HepG2 (cell line): ENCODE data around the gene MOAP1. TPM values are rescaled to one million over a fixed set of nuclear protein-coding genes. Genes with fewer than 3 reads are reported as not detected.

Source experiments
- ATAC-seq: fragments of 200-7000 bp; cut with Tn5 transposase; 3 replicates; pipeline ENCODE4 v1.9.1; 2020; ENCODE audit warnings: mild to moderate bottlenecking, moderate library complexity
- BruUV-seq: library from RNA; stranded (reverse); fragments of 400-500 nt; replicated peaks from 2 replicates; lab custom pipeline; 2021; lab: Mats Ljungman, UMichigan
- CTCF ChIA-PET: fragments of 300-600 bp; formaldehyde crosslinking; extraction: SDS; loops from one replicate; lab custom pipeline; 2021; ENCODE audit warnings: low total read pairs, inconsistent platforms, low intra/inter-chr PET ratio; lab: Yijun Ruan, JAX
- POLR2A ChIA-PET: fragments of 350-600 bp; sonication (Branson Sonifier 250); formaldehyde crosslinking; loops from one replicate; lab custom pipeline; 2020; ENCODE audit warnings: antibody characterized with exemption, inconsistent platforms; lab: Yijun Ruan, JAX
- DNase-seq: peaks from one replicate; pipeline ENCODE4 v3.0.0-alpha.2; 2015; ENCODE audit warnings: low spot score
- FAIRE-seq: peaks from 3 replicates; lab custom pipeline; 2011; peaks lifted over from hg19 to GRCh38; lab: Jason Lieb, UNC
- H2AFZ ChIP-seq: one replicate; pipeline ENCODE4 v1.6.1; 2011; ENCODE audit warnings: low read length, inconsistent platforms
- H3K27ac ChIP-seq: fragments of 300-600 bp; 3 replicates; pipeline ENCODE4 v1.8.0; 2011; ENCODE audit warnings: mixed run types, mild to moderate bottlenecking, mixed read lengths, low read length, inconsistent platforms; ENCODE audit not compliant: insufficient read depth; ENCODE audit errors: extremely low read length
- H3K27me3 ChIP-seq, 2 experiments: fragments of 200-600 bp in 1 of 2; 2 replicates in 1 of 2; 3 replicates in 1 of 2; pipeline versions ENCODE4 v1.6.0 to v1.8.0; 2011; ENCODE audit warnings: low read length in 2 of 2, mild to moderate bottlenecking in 2 of 2, moderate library complexity in 2 of 2, inconsistent platforms in 1 of 2; ENCODE audit not compliant: insufficient read depth in 2 of 2, control insufficient read depth in 1 of 2
- H3K36me3 ChIP-seq, 2 experiments: fragments of 200-600 bp in 1 of 2; replicated peaks in 1 of 2; 2 replicates in 1 of 2; 3 replicates in 1 of 2; pipeline versions ENCODE4 v1.5.1 to v1.8.0; 2011; ENCODE audit warnings: low read length in 2 of 2, inconsistent platforms in 1 of 2; ENCODE audit not compliant: insufficient read depth in 2 of 2, control insufficient read depth in 1 of 2
- H3K4me1 ChIP-seq: 2 replicates; pipeline ENCODE4 v1.5.1; 2012; ENCODE audit warnings: low read length, inconsistent platforms; ENCODE audit not compliant: insufficient read depth
- H3K4me2 ChIP-seq: 2 replicates; pipeline ENCODE4 v1.6.0; 2011; ENCODE audit warnings: low read depth, low read length, inconsistent platforms
- H3K4me3 ChIP-seq, 3 experiments: fragments of 200-600 bp in 1 of 3; sonication (generic), shearing (Covaris generic) in 1 of 3; replicated peaks in 1 of 3; 2 replicates each; pipeline ENCODE4 v1.5.1; 2011 to 2016; ENCODE audit warnings: low read length in 3 of 3, inconsistent platforms in 2 of 3, low read depth in 2 of 3, mild to moderate bottlenecking in 2 of 3, control low read depth in 1 of 3, mixed read lengths in 1 of 3; ENCODE audit not compliant: insufficient read depth in 1 of 3
- H3K79me2 ChIP-seq: one replicate; pipeline ENCODE4 v1.6.1; 2011; ENCODE audit warnings: low read length, inconsistent platforms; ENCODE audit not compliant: insufficient read depth
- H3K9ac ChIP-seq: 2 replicates; pipeline ENCODE4 v1.6.0; 2011; ENCODE audit warnings: mild to moderate bottlenecking, low read depth, low read length, inconsistent platforms; ENCODE audit not compliant: insufficient read depth
- H3K9me3 ChIP-seq: 2 replicates; pipeline ENCODE4 v1.5.1; 2012; ENCODE audit warnings: mild to moderate bottlenecking, low read length
- H4K20me1 ChIP-seq: 2 replicates; pipeline ENCODE4 v1.6.0; 2011; ENCODE audit warnings: inconsistent platforms, mild to moderate bottlenecking, low read length, moderate library complexity; ENCODE audit not compliant: insufficient read depth
- CENPT ChIP-seq: sonication (generic); formaldehyde crosslinking; IDR thresholded peaks from 2 replicates; pipeline ENCODE4 v1.8.0; 2022; ENCODE audit warnings: low read depth, mild to moderate bottlenecking, moderate library complexity, missing genetic modification reagents
- NFYB ChIP-seq: sonication (generic); formaldehyde crosslinking; IDR thresholded peaks from 2 replicates; pipeline ENCODE4 v1.4.0; 2020; ENCODE audit warnings: missing genetic modification reagents
- NFYC ChIP-seq: IDR thresholded peaks from 2 replicates; pipeline ENCODE4 v1.6.1; 2016; ENCODE audit warnings: missing genetic modification reagents, missing compliant biosample characterization
- RFX3 ChIP-seq: IDR thresholded peaks from 2 replicates; pipeline ENCODE4 v1.6.1; 2016; ENCODE audit warnings: missing biosample characterization, missing genetic modification reagents
- ZFP90 ChIP-seq: sonication (generic); formaldehyde crosslinking; IDR thresholded peaks from 2 replicates; pipeline ENCODE4 v1.8.0; 2022; ENCODE audit warnings: missing genetic modification reagents, mild to moderate bottlenecking, inconsistent platforms, borderline replicate concordance
- ZNF232 ChIP-seq: sonication (generic); formaldehyde crosslinking; IDR thresholded peaks from 2 replicates; pipeline ENCODE4 v1.4.0; 2020; ENCODE audit warnings: missing genetic modification reagents, borderline replicate concordance
- ZNF333 ChIP-seq: sonication (generic); formaldehyde crosslinking; IDR thresholded peaks from 2 replicates; pipeline ENCODE4 v1.4.0; 2020; ENCODE audit warnings: mild to moderate bottlenecking, missing genetic modification reagents, borderline replicate concordance
- ZSCAN29 ChIP-seq: sonication (generic); formaldehyde crosslinking; conservative IDR thresholded peaks from 2 replicates; pipeline ENCODE4 v1.4.0; 2020; ENCODE audit warnings: mild to moderate bottlenecking, missing genetic modification reagents
- WGBS: methylation state at CpG from one replicate; pipeline ENCODE4 v1.1.6; 2017; ENCODE audit warnings: low lambda C conversion rate; 5-methylcytosine and 5-hydroxymethylcytosine counted together
- in situ Hi-C: cut with HindIII; loops from 2 replicates; pipeline ENCODE4 v1.10.0; 2017; ENCODE audit warnings: low pct_unique_long_range_greater_than_20kb; ENCODE audit not compliant: extremely low pct_ligation_motif_present
- intact Hi-C: fragments of 100-400 bp; cut with micrococcal nuclease; formaldehyde crosslinking; loops from one replicate; pipeline ENCODE4 v1.10.0; 2022; ENCODE audit not compliant: unreplicated experiment
- polyA plus RNA-seq, 8 experiments: library from polyadenylated mRNA; depleted of rRNA in 3 of 8; stranded (reverse) in 7 of 8; unstranded in 1 of 8; fragments of >200 nt; fragmentation: Illumina TruSeq in 4 of 8; extraction: Trizol in 4 of 8; gene quantifications; 2 replicates each; pipeline versions ENCODE4 v1.2.1 to v1.2.3, GENCODE V29; 2011 to 2016; ENCODE audit warnings: low read depth in 4 of 8, missing spikeins in 1 of 8, mixed read lengths in 1 of 8; ENCODE audit not compliant: insufficient read depth in 1 of 8
- total RNA-seq, 5 experiments: library from RNA; depleted of rRNA; stranded (reverse); fragments of >200 nt; fragmentation: Illumina TruSeq; extraction: Trizol; gene quantifications; 2 replicates each; pipeline ENCODE4 v1.2.3, GENCODE V29; 2016; ENCODE audit warnings: low read depth in 1 of 5
- TF ChIP-seq, protein P1 (sequence below): sonication (generic); formaldehyde crosslinking; IDR thresholded peaks from 2 replicates; pipeline ENCODE4 v1.9.0; 2022; ENCODE audit warnings: low read depth, missing genetic modification reagents
- TF ChIP-seq, protein P2 (sequence below): sonication (generic); formaldehyde crosslinking; IDR thresholded peaks from 2 replicates; pipeline ENCODE4 v1.8.0; 2022; ENCODE audit warnings: missing genetic modification reagents, mild to moderate bottlenecking, moderate library complexity, borderline replicate concordance

Gene MOAP1
- total and polyA plus RNA-seq, 2 of the 13 experiments (the other 11 are each of a cell fraction or from before 2014, with no cell fraction given): 14.6 to 47.0 TPM

DNA sequence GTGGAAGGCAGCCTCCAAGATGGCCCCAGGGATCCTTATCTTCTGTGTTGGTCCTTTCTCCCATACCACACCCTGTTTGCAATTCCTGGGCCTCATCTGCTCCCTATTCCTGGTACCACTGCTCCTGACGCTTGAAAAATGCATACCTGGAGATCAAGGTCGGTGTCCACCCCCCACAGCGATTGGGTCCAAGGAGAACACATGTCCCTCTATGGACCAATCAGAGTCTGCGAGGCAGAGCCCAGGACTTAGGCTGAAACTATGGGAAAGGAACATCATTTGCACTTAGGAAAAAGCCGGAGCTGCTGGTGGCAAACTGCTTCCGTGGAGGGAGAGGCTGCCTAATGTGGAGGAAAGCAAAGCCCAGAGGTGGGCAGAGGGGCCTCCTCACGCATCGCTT, 35.7 kb downstream of the MOAP1 start:
- CTCF ChIA-PET: no interaction called here
- intact Hi-C loops: no loop called here
- Histone ChIP-seq H3K79me2 (no peaks in the 10 kb centered on the region), H3K27ac (no peak overlapping the region), H3K9me3 (no peaks in the 10 kb centered on the region), H3K36me3 (no peaks in the 10 kb centered on the region)
- no TSS peak for BruUV-seq
- in situ Hi-C loops: no loop called here
- WGBS: 98% methylated on average over 5 of the region's 8 CpGs
- FAIRE-seq: no peak
- TF ChIP-seq NFYB (CRISPR knock-in tag) (peak; percentile 47; the same call in 1 of the 2 replicates), NFYC (peak; percentile 55), ZNF232 (no peak), CENPT (no peak)
- TF ChIP-seq, all 625 proteins: peak for 2
- Histone ChIP-seq H3K4me3 (no peak overlapping the region), H3K9ac (no peak overlapping the region), H3K27me3 (no peaks in the 10 kb centered on the region; a peak in 1 of 5 replicates), H2AFZ (no peak overlapping the region), H3K4me2 (no peak overlapping the region), H3K4me1 (peaks cover 60% of the 10 kb centered on the region), H4K20me1 (no peaks in the 10 kb centered on the region)
- no peak for DNase-seq
- POLR2A ChIA-PET: no interaction called here
- no peak for ATAC-seq

DNA sequence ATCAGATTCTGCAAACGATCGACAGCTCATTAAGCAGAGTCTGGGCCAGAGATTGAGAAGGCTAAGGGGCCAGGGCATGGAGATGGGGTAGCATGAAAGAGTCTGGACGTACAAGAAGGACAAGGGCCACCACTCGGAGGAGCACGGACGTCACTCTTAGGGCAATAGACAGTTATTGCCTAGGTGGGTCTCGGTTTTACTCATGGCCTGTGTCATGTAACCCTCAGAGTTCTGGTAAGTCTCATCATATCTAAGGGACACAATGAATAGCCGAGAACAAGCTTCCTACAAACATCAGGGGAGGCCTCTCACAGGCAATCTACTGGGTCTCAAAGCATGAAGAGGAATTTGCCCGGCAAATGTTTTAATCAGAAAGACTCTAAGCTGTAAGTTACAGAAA, 38.6 kb downstream of the MOAP1 start:
- no peak overlapping the region for H3K27ac ChIP-seq
- WGBS: 10% methylated on average over 7 of the region's 9 CpGs

More for the DNA sequence above, 38.6 kb downstream of the MOAP1 start:
- no peaks in the 10 kb centered on the region for H3K36me3 ChIP-seq
- H3K9ac ChIP-seq: 0 out of 2 replicates have a peak overlapping the region, but pooled peaks have one; percentile 13
- H3K27me3 ChIP-seq: no peaks in the 10 kb centered on the region; a peak in 1 of 5 replicates
- no peak for ATAC-seq
- H3K4me3 ChIP-seq: no peak overlapping the region
- H3K79me2 ChIP-seq: no peaks in the 10 kb centered on the region
- no peaks in the 10 kb centered on the region for H4K20me1 ChIP-seq
- intact Hi-C loops: no loop called here
- no peaks in the 10 kb centered on the region for H3K9me3 ChIP-seq
- ChIA-PET CTCF (no interaction called here), POLR2A (no interaction called here)
- H3K4me1 ChIP-seq: peaks cover 69% of the 10 kb centered on the region
- TF ChIP-seq, protein P1, sequence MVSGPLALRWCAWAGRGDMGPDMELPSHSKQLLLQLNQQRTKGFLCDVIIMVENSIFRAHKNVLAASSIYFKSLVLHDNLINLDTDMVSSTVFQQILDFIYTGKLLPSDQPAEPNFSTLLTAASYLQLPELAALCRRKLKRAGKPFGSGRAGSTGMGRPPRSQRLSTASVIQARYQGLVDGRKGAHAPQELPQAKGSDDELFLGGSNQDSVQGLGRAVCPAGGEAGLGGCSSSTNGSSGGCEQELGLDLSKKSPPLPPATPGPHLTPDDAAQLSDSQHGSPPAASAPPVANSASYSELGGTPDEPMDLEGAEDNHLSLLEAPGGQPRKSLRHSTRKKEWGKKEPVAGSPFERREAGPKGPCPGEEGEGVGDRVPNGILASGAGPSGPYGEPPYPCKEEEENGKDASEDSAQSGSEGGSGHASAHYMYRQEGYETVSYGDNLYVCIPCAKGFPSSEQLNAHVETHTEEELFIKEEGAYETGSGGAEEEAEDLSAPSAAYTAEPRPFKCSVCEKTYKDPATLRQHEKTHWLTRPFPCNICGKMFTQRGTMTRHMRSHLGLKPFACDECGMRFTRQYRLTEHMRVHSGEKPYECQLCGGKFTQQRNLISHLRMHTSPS (CRISPR knock-in tag): no peak
- TF ChIP-seq ZSCAN29 (CRISPR knock-in tag) (no peak), ZNF333 (CRISPR knock-in tag) (no peak), ZFP90 (no peak), RFX3 (CRISPR knock-in tag) (no peak)
- TF ChIP-seq, protein P2, sequence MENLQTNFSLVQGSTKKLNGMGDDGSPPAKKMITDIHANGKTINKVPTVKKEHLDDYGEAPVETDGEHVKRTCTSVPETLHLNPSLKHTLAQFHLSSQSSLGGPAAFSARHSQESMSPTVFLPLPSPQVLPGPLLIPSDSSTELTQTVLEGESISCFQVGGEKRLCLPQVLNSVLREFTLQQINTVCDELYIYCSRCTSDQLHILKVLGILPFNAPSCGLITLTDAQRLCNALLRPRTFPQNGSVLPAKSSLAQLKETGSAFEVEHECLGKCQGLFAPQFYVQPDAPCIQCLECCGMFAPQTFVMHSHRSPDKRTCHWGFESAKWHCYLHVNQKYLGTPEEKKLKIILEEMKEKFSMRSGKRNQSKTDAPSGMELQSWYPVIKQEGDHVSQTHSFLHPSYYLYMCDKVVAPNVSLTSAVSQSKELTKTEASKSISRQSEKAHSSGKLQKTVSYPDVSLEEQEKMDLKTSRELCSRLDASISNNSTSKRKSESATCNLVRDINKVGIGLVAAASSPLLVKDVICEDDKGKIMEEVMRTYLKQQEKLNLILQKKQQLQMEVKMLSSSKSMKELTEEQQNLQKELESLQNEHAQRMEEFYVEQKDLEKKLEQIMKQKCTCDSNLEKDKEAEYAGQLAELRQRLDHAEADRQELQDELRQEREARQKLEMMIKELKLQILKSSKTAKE (CRISPR knock-in tag): no peak
- no peak for DNase-seq
- H2AFZ ChIP-seq: no peak overlapping the region
- in situ Hi-C loops: no loop called here
- no peak for FAIRE-seq
- peak overlapping the region; percentile 55; the same call in 1 of the 2 replicates for H3K4me2 ChIP-seq
- no TSS peak for BruUV-seq
